CD14-positive monocyte (primary cell): ENCODE results near the gene DYNC2H1. TPM values are rescaled to one million over a fixed set of nuclear protein-coding genes. Genes with fewer than 3 reads are reported as not detected.

Experiments
- DNase-seq, 3 donors: peaks; one replicate each; pipeline ENCODE4 v3.0.0-alpha.2; 2011 to 2022
- H2AFZ ChIP-seq: 2 replicates; pipeline ENCODE4 v1.6.0; 2012; ENCODE audit warnings: mild to moderate bottlenecking, low read depth, low read length, inconsistent platforms; ENCODE audit not compliant: insufficient read depth, poor library complexity, severe bottlenecking
- H3K27ac ChIP-seq, 2 donors: 1 replicate in 1 of 2; 2 replicates in 1 of 2; pipeline ENCODE4 v1.5.1; 2012 to 2013; ENCODE audit warnings: low read length in 2 of 2, control low read depth in 1 of 2, inconsistent platforms in 1 of 2, low read depth in 1 of 2, mild to moderate bottlenecking in 1 of 2
- H3K27me3 ChIP-seq, 2 donors: one replicate each; pipeline versions ENCODE4 v1.6.0 to v1.6.1; 2011 to 2013; ENCODE audit warnings: low read length in 2 of 2; ENCODE audit not compliant: control insufficient read depth in 2 of 2, insufficient read depth in 2 of 2
- H3K36me3 ChIP-seq, 2 donors: replicated peaks in 1 of 2; 1 replicate in 1 of 2; 2 replicates in 1 of 2; pipeline versions ENCODE4 v1.5.1 to v1.6.1; 2012 to 2013; ENCODE audit warnings: low read length in 2 of 2, control low read depth in 1 of 2, inconsistent platforms in 1 of 2, mild to moderate bottlenecking in 1 of 2; ENCODE audit not compliant: insufficient read depth in 2 of 2, control insufficient read depth in 1 of 2
- H3K4me1 ChIP-seq, 2 donors: 1 replicate in 1 of 2; 2 replicates in 1 of 2; pipeline versions ENCODE4 v1.5.1 to v1.6.1; 2012 to 2013; ENCODE audit warnings: low read length in 2 of 2, control low read depth in 1 of 2, inconsistent platforms in 1 of 2, mild to moderate bottlenecking in 1 of 2, moderate library complexity in 1 of 2; ENCODE audit not compliant: insufficient read depth in 2 of 2, control insufficient read depth in 1 of 2
- H3K4me2 ChIP-seq: replicated peaks from 2 replicates; pipeline ENCODE3; 2012; ENCODE audit warnings: low read length, moderate library complexity, mild to moderate bottlenecking; ENCODE audit not compliant: poor library complexity, severe bottlenecking; ENCODE audit errors: extremely low read depth
- H3K4me3 ChIP-seq, 3 experiments: fragments of 200-600 bp in 1 of 3; sonication (generic) in 1 of 3; replicated peaks in 1 of 3; 1 replicate in 2 of 3; 2 replicates in 1 of 3; pipeline ENCODE4 v1.5.1; 2011 to 2013; ENCODE audit warnings: low read length in 3 of 3, mild to moderate bottlenecking in 3 of 3, control low read depth in 2 of 3, low read depth in 2 of 3, inconsistent platforms in 1 of 3, moderate library complexity in 1 of 3
- H3K79me2 ChIP-seq: 2 replicates; pipeline ENCODE4 v1.6.0; 2012; ENCODE audit warnings: mild to moderate bottlenecking, control low read depth, inconsistent platforms, low read length, moderate library complexity; ENCODE audit not compliant: insufficient read depth
- H3K9ac ChIP-seq: 2 replicates; pipeline ENCODE4 v1.6.0; 2017; ENCODE audit warnings: low read length, mild to moderate bottlenecking; ENCODE audit not compliant: insufficient read depth, poor library complexity, severe bottlenecking
- H3K9me3 ChIP-seq, 2 donors: replicated peaks in 1 of 2; 1 replicate in 1 of 2; 2 replicates in 1 of 2; pipeline versions ENCODE4 v1.5.1 to v1.6.1; 2012 to 2013; ENCODE audit warnings: low read length in 2 of 2, control low read depth in 1 of 2; ENCODE audit not compliant: control insufficient read depth in 1 of 2, insufficient read depth in 1 of 2
- H4K20me1 ChIP-seq: 2 replicates; pipeline ENCODE4 v1.6.0; 2012; ENCODE audit warnings: mild to moderate bottlenecking, low read length, control low read depth, moderate library complexity; ENCODE audit not compliant: insufficient read depth
- H3K27ac Mint-ChIP-seq, 7 donors: one replicate each; pipeline ENCODE4 v1.8.0; 2020; ENCODE audit warnings: mild to moderate bottlenecking in 7 of 7, mixed read lengths in 7 of 7, moderate library complexity in 6 of 7, inconsistent platforms in 2 of 7
- H3K27me3 Mint-ChIP-seq, 3 donors: one replicate each; pipeline ENCODE4 v1.8.0; 2021 to 2022; ENCODE audit warnings: low read depth in 3 of 3, mild to moderate bottlenecking in 3 of 3, mixed read lengths in 3 of 3, moderate library complexity in 3 of 3, inconsistent platforms in 1 of 3
- H3K36me3 Mint-ChIP-seq, 2 donors: one replicate each; pipeline ENCODE4 v1.8.0; 2020; ENCODE audit warnings: mixed read lengths in 2 of 2, inconsistent platforms in 1 of 2, mild to moderate bottlenecking in 1 of 2
- H3K4me1 Mint-ChIP-seq: one replicate; pipeline ENCODE4 v1.8.0; 2020; ENCODE audit warnings: mild to moderate bottlenecking, mixed read lengths
- H3K4me3 Mint-ChIP-seq, 2 donors: one replicate each; pipeline ENCODE4 v1.8.0; 2020; ENCODE audit warnings: mild to moderate bottlenecking in 2 of 2, mixed read lengths in 2 of 2, moderate library complexity in 1 of 2
- H3K9me3 Mint-ChIP-seq, 7 donors: one replicate each; pipeline ENCODE4 v1.8.0; 2020 to 2022; ENCODE audit warnings: mixed read lengths in 7 of 7, mild to moderate bottlenecking in 6 of 7, moderate library complexity in 6 of 7, inconsistent platforms in 2 of 7
- CTCF ChIP-seq: fragments of 200-600 bp; IDR thresholded peaks from one replicate; pipeline ENCODE4 v1.8.0; 2022; ENCODE audit warnings: antibody characterized with exemption, mild to moderate bottlenecking
- WGBS: methylation state at CpG from one replicate; pipeline ENCODE4 v1.1.5; 2013; ENCODE audit warnings: missing lambda C conversion rate; ENCODE audit not compliant: insufficient coverage; 5-methylcytosine and 5-hydroxymethylcytosine counted together
- intact Hi-C, 2 donors: fragments of 100-400 bp; cut with micrococcal nuclease; formaldehyde crosslinking; loops; one replicate each; pipeline versions ENCODE4 v1.15.0 to v1.15.1; 2023
- polyA plus RNA-seq, 3 donors: library from polyadenylated mRNA; depleted of rRNA in 1 of 3; unstranded in 2 of 3; stranded (reverse) in 1 of 3; fragments of 300-500 nt in 2 of 3; fragments of >200 nt in 1 of 3; fragmentation: Illumina TruSeq in 2 of 3; gene quantifications; 1 replicate in 2 of 3; 2 replicates in 1 of 3; pipeline ENCODE4 v1.2.3, GENCODE V29; 2012 to 2021

The DYNC2H1 gene
- polyA plus RNA-seq, 3 donors: 0.10 to 1.5 (median 0.36) TPM

- Mint-ChIP-seq H3K36me3 (no peaks in the 10 kb centered on the region), H3K9me3 (peaks cover 0 to 3% (median 0%) of the 10 kb centered on the region in 7 donors), H3K4me3 (no peak overlapping the region), H3K27ac (no peak overlapping the region), H3K27me3 (no peaks in the 10 kb centered on the region), H3K4me1 (no peaks in the 10 kb centered on the region)
- no peaks in the 10 kb centered on the region for H3K79me2 ChIP-seq
- H3K27ac ChIP-seq: no peak overlapping the region
- H3K4me3 ChIP-seq: no peak overlapping the region
- H4K20me1 ChIP-seq: no peaks in the 10 kb centered on the region
- no peak for TF ChIP-seq CTCF
- H3K9me3 ChIP-seq: no peaks in the 10 kb centered on the region
- no peak overlapping the region for H2AFZ ChIP-seq
- H3K4me1 ChIP-seq: no peaks in the 10 kb centered on the region
- no peak overlapping the region for H3K9ac ChIP-seq
- no peak overlapping the region for H3K4me2 ChIP-seq
- H3K27me3 ChIP-seq: no peaks in the 10 kb centered on the region
- intact Hi-C loops: no loop called here
- DNase-seq: no peak
- no peaks in the 10 kb centered on the region for H3K36me3 ChIP-seq
Observed at GRCh38 chr11:103147627-103148026, 38.4 kb downstream of the DYNC2H1 start.

- Histone ChIP-seq H4K20me1 (no peaks in the 10 kb centered on the region), H3K36me3 (no peaks in the 10 kb centered on the region), H2AFZ (no peak overlapping the region), H3K79me2 (no peaks in the 10 kb centered on the region), H3K9me3 (no peaks in the 10 kb centered on the region), H3K27ac (no peak overlapping the region), H3K4me2 (no peak overlapping the region), H3K4me3 (no peak overlapping the region), H3K27me3 (no peaks in the 10 kb centered on the region), H3K9ac (no peak overlapping the region), H3K4me1 (no peaks in the 10 kb centered on the region)
- intact Hi-C loops: no loop called here
- Mint-ChIP-seq H3K4me3 (no peak overlapping the region), H3K4me1 (no peaks in the 10 kb centered on the region), H3K27me3 (no peaks in the 10 kb centered on the region), H3K9me3 (peaks cover 0 to 2% (median 0%) of the 10 kb centered on the region in 7 donors), H3K27ac (no peak overlapping the region), H3K36me3 (no peaks in the 10 kb centered on the region)
- no peak for DNase-seq
- WGBS: no CpG with 5 or more reads among the region's 3 CpGs
- TF ChIP-seq CTCF: no peak
Observed at GRCh38 chr11:103157542-103157941, 48.3 kb downstream of the DYNC2H1 start.
